ENCODE measurements around the gene APBB1.

The APBB1 gene

GRCh38 chr11:6419009-6419631 lies at the start of gene APBB1:
Gene APBB1, minus strand, starts transcription at chr11:6419094. Its CDS starts 7,747 bp downstream, at chr11:6411347.
- no peak for DNase-seq (ENCODE audit: low read depth in 2 of 2)

GRCh38 chr11:6459099-6459450 lies 40.2 kb upstream of the APBB1 start:
- no peak for DNase-seq (ENCODE audit: low read depth in 2 of 2)

- no peak for DNase-seq (ENCODE audit: low read depth in 2 of 2)
Observed at GRCh38 chr11:6458352-6459098, 39.6 kb upstream of the APBB1 start.

- no peak for DNase-seq (ENCODE audit: low read depth in 2 of 2)
Observed at GRCh38 chr11:6457581-6458320, 38.9 kb upstream of the APBB1 start.

GRCh38 chr11:6456361-6457073 lies 37.6 kb upstream of the APBB1 start:
- DNase-seq (ENCODE audit: low read depth in 2 of 2) = no peak

GRCh38 chr11:6455070-6455469 lies 36.2 kb upstream of the APBB1 start:
- DNase-seq (ENCODE audit: low read depth in 2 of 2) = no peak

- no peak for DNase-seq (ENCODE audit: low read depth in 2 of 2)
Observed at GRCh38 chr11:6453152-6453551, 34.3 kb upstream of the APBB1 start.

GRCh38 chr11:6452219-6452618 lies 33.3 kb upstream of the APBB1 start:
- DNase-seq (ENCODE audit: low read depth in 2 of 2) = no peak

- no peak for DNase-seq (ENCODE audit: low read depth in 2 of 2)
Observed at GRCh38 chr11:6448574-6448973, 29.7 kb upstream of the APBB1 start.

- DNase-seq (ENCODE audit: low read depth in 2 of 2) = peak in 1 of 2 experiments; percentile 5
Observed at GRCh38 chr11:6443269-6444003, 24.5 kb upstream of the APBB1 start.

- DNase-seq (ENCODE audit: low read depth in 2 of 2) = no peak
Observed at GRCh38 chr11:6442441-6442840, 23.5 kb upstream of the APBB1 start.

GRCh38 chr11:6440906-6441358 lies 22.0 kb upstream of the APBB1 start, which contains the start of gene HPX:
Gene HPX, minus strand, starts transcription at chr11:6440987. Its CDS starts 24 bp downstream, at chr11:6440963.
- DNase-seq (ENCODE audit: low read depth in 2 of 2) = no peak

- no peak for DNase-seq (ENCODE audit: low read depth in 2 of 2)
Observed at GRCh38 chr11:6438979-6439571, 20.2 kb upstream of the APBB1 start.

- DNase-seq (ENCODE audit: low read depth in 2 of 2) = no peak
Observed at GRCh38 chr11:6437993-6438392, 19.1 kb upstream of the APBB1 start.

GRCh38 chr11:6437423-6437822 lies 18.5 kb upstream of the APBB1 start:
- DNase-seq (ENCODE audit: low read depth in 2 of 2) = no peak

GRCh38 chr11:6433998-6434660 lies 15.2 kb upstream of the APBB1 start:
- no peak for DNase-seq (ENCODE audit: low read depth in 2 of 2)

- DNase-seq (ENCODE audit: low read depth in 2 of 2) = no peak
Observed at GRCh38 chr11:6431861-6432260, 13.0 kb upstream of the APBB1 start.

- no peak for DNase-seq (ENCODE audit: low read depth in 2 of 2)
Observed at GRCh38 chr11:6427516-6427915, 8.6 kb upstream of the APBB1 start.

- no peak for DNase-seq (ENCODE audit: low read depth in 2 of 2)
Observed at GRCh38 chr11:6420677-6421076, 1.8 kb upstream of the APBB1 start.

GRCh38 chr11:6418557-6419008 lies 311 bp downstream of the APBB1 start:
- DNase-seq (ENCODE audit: low read depth in 2 of 2) = no peak
